C4-2B (cell line): Measurements from ENCODE around the gene ADGRV1.

Experiments used
- ZFX ChIP-seq: fragments of 450-650 bp; IDR thresholded peaks from 2 replicates; pipeline ENCODE4 v1.6.1; 2017
- TF ChIP-seq, protein P1 (sequence below): fragments of 450-650 bp; conservative IDR thresholded peaks from 2 replicates; pipeline ENCODE4 v1.5.1; 2017; ENCODE audit warnings: mild to moderate bottlenecking

DNA sequence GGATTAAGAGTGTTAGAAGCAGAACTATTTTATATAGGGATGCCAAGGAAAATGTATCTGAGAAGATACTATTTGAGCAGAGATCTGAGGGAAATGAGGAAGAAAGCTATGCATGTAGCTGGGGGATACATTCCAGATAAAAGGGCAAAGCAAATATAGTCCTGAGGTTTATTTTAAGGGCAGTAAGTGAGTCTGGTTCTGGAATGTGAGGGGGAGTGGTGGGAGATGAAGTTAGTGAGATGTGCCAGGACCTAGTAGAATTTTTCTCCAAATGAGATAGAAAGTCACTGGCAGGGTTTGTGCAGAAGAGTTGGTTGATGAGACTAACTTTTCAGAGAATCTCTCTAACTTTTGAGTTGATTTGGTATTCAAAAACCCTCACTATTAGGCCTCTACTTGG is 374.7 kb downstream of the ADGRV1 start:
- TF ChIP-seq, protein P1, sequence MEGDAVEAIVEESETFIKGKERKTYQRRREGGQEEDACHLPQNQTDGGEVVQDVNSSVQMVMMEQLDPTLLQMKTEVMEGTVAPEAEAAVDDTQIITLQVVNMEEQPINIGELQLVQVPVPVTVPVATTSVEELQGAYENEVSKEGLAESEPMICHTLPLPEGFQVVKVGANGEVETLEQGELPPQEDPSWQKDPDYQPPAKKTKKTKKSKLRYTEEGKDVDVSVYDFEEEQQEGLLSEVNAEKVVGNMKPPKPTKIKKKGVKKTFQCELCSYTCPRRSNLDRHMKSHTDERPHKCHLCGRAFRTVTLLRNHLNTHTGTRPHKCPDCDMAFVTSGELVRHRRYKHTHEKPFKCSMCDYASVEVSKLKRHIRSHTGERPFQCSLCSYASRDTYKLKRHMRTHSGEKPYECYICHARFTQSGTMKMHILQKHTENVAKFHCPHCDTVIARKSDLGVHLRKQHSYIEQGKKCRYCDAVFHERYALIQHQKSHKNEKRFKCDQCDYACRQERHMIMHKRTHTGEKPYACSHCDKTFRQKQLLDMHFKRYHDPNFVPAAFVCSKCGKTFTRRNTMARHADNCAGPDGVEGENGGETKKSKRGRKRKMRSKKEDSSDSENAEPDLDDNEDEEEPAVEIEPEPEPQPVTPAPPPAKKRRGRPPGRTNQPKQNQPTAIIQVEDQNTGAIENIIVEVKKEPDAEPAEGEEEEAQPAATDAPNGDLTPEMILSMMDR: no peak
- TF ChIP-seq ZFX: no peak
